Measurements from ENCODE around the gene ITPRIPL1. TPM values are rescaled to one million over a fixed set of nuclear protein-coding genes. Genes with fewer than 3 reads are reported as not detected.

Gene ITPRIPL1
- total RNA-seq, 1 experiment from 2014 or later: 1.7 TPM

- intact Hi-C loops (cut with micrococcal nuclease; ENCODE audit: unreplicated experiment): no loop called here
- no peak overlapping the region for H3K4me3 Mint-ChIP-seq (ENCODE audit: low read depth, unreplicated experiment)
- H3K27me3 Mint-ChIP-seq (ENCODE audit: unreplicated experiment): peaks cover 13% of the 10 kb centered on the region
- BruUV-seq (replicated peaks): no TSS peak
- H3K4me1 Mint-ChIP-seq (ENCODE audit: low read depth, unreplicated experiment): no peaks in the 10 kb centered on the region
- H3K36me3 Mint-ChIP-seq (ENCODE audit: insufficient read depth, unreplicated experiment): no peaks in the 10 kb centered on the region
- no peak for TF ChIP-seq CTCF (IDR thresholded peaks at IDR 0.05; ENCODE audit: unreplicated experiment)
- CTCF ChIA-PET: no interaction called here
- H3K9me3 Mint-ChIP-seq (ENCODE audit: low read depth, unreplicated experiment): no peaks in the 10 kb centered on the region
- no peak for DNase-seq
- no peak overlapping the region for H3K27ac Mint-ChIP-seq (ENCODE audit: unreplicated experiment)
Observed at GRCh38 chr2:96315005-96315399, 10.1 kb upstream of the ITPRIPL1 start.

DNA sequence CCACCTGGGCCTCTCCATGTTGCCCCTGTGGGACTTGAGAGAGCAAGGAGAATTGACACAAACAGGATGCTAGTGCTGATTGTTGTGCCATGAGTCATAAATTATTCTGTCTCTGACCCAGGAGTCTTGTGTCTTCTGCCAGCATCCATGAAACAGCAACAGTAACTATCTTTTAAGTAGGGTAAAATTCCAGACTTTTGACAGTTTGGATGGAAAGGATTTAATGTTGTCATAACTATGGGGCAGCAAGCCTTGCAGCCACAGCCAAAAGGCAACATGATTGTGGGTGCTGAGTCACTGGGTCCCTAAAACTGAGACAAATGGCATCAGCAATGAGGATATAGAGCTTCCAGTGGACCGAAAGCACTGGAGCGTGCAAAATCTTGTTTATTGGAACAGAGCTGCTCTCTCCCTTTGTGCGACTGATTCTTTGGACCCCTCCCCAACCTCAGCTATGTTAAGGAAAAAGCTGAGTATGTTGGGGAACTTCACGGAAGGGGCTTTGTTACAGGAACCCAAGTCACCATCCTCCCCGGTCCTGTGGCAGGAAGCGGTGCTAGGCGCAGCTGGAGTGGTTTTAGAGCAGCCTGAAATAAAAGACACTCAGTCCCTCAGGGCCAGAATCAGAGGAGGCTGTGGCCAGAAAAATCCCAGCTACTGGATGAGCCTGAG, 9.6 kb upstream of the ITPRIPL1 start:
- CTCF ChIA-PET: no interaction called here
- intact Hi-C loops (cut with micrococcal nuclease; ENCODE audit: unreplicated experiment): no loop called here
- peaks cover 18% of the 10 kb centered on the region for H3K27me3 Mint-ChIP-seq (ENCODE audit: unreplicated experiment)
- no peak for DNase-seq
- no peak for TF ChIP-seq CTCF (IDR thresholded peaks at IDR 0.05; ENCODE audit: unreplicated experiment)
- H3K27ac Mint-ChIP-seq (ENCODE audit: unreplicated experiment): no peak overlapping the region
- H3K4me3 Mint-ChIP-seq (ENCODE audit: low read depth, unreplicated experiment): no peak overlapping the region
- no TSS peak for BruUV-seq (replicated peaks)
- H3K9me3 Mint-ChIP-seq (ENCODE audit: low read depth, unreplicated experiment): no peaks in the 10 kb centered on the region
- H3K36me3 Mint-ChIP-seq (ENCODE audit: insufficient read depth, unreplicated experiment): no peaks in the 10 kb centered on the region
- no peaks in the 10 kb centered on the region for H3K4me1 Mint-ChIP-seq (ENCODE audit: low read depth, unreplicated experiment)

DNA sequence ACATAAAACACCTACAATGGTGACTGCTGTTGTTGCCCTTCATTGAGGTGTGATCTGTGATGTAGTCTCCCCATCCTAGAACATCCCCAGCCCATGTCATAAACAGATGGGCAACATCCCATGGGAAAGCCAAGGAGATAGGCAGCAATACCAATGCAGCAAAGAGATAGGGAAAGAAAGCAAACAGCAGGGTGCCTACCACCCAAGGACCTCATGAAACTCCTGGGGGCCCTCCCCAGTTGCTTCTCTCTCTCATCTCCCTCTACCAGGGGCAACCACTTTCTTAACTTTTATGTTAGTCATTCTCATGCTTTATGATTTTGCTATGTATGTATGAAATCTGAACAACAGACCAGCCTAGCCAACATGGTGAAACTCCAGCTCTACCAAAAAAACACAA, 8.1 kb upstream of the ITPRIPL1 start:
- H3K4me1 Mint-ChIP-seq (ENCODE audit: low read depth, unreplicated experiment): no peaks in the 10 kb centered on the region
- no peak for DNase-seq
- no peaks in the 10 kb centered on the region for H3K9me3 Mint-ChIP-seq (ENCODE audit: low read depth, unreplicated experiment)
- BruUV-seq (replicated peaks): no TSS peak
- CTCF ChIA-PET: interaction anchor here (0.6 kb wide), 1 partner anchor 9 kb away, joined by 3 read pairs; no protein-coding TSS in a partner anchor
- H3K4me3 Mint-ChIP-seq (ENCODE audit: low read depth, unreplicated experiment): no peak overlapping the region
- TF ChIP-seq CTCF (IDR thresholded peaks at IDR 0.05; ENCODE audit: unreplicated experiment): no peak
- peaks cover 33% of the 10 kb centered on the region for H3K27me3 Mint-ChIP-seq (ENCODE audit: unreplicated experiment)
- H3K36me3 Mint-ChIP-seq (ENCODE audit: insufficient read depth, unreplicated experiment): peaks cover 12% of the 10 kb centered on the region
- H3K27ac Mint-ChIP-seq (ENCODE audit: unreplicated experiment): no peak overlapping the region
- intact Hi-C loops (cut with micrococcal nuclease; ENCODE audit: unreplicated experiment): no loop called here

DNA sequence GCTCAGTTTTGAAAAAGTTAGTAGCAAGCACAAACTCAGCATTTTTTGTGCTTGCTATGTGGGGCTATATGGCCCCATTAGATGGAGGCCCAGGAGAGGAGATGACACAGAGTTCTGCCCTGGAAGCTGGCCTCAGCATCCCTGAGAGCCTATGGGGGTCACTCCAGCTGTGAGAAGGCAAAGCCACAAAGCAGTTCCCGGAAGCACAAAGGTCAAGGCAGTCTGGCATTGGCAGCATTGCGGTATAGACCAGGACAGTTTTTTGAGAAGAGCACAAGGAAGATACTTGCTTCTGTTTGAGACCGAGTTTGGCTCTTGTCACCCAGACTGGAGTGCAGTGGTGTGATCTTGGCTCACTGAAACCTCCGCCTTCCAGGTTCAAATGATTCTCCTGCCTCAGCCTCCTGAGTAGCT, 7.5 kb upstream of the ITPRIPL1 start:
- intact Hi-C loops (cut with micrococcal nuclease; ENCODE audit: unreplicated experiment): no loop called here
- TF ChIP-seq CTCF (IDR thresholded peaks at IDR 0.05; ENCODE audit: unreplicated experiment): no peak
- H3K4me3 Mint-ChIP-seq (ENCODE audit: low read depth, unreplicated experiment): no peak overlapping the region
- BruUV-seq (replicated peaks): no TSS peak
- H3K36me3 Mint-ChIP-seq (ENCODE audit: insufficient read depth, unreplicated experiment): peaks cover 12% of the 10 kb centered on the region
- no peaks in the 10 kb centered on the region for H3K4me1 Mint-ChIP-seq (ENCODE audit: low read depth, unreplicated experiment)
- H3K27me3 Mint-ChIP-seq (ENCODE audit: unreplicated experiment): peaks cover 39% of the 10 kb centered on the region
- H3K9me3 Mint-ChIP-seq (ENCODE audit: low read depth, unreplicated experiment): no peaks in the 10 kb centered on the region
- H3K27ac Mint-ChIP-seq (ENCODE audit: unreplicated experiment): no peak overlapping the region
- CTCF ChIA-PET: no interaction called here
- DNase-seq: no peak
